HG03354 (cell line): ENCODE measurements around the gene AP3S1.
"Not testable (repeated sequence)": the region's sequence is repeated elsewhere in the genome, so short reads cannot be mapped to it uniquely, and the experiment has no call there.

Source experiments
- ATAC-seq: cut with Tn5 transposase; IDR thresholded peaks from one replicate; pipeline ENCODE4 v1.9.1; 2021; ENCODE audit warnings: mild to moderate bottlenecking; ENCODE audit not compliant: unreplicated experiment, poor library complexity, severe bottlenecking

Gene AP3S1

DNA sequence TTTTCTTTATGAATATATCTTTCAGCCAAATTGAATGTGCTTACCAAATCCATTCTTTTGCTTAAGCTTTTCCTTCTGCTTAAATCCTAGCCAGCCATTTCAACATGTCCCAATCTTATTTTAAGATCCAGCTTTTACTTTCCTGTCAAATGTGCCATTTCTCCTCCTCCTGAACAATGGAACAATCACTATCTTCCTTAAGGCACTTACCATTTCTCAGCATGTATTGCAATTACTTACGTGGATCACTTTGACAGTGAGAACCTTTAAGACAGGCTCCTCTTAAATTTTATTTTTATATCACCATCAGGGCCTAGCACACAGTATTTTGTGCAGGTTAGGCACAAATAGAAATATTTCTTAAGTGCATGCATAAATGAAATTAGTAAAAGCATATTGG is 20.9 kb upstream of the AP3S1 start:
- ATAC-seq: no peak

DNA sequence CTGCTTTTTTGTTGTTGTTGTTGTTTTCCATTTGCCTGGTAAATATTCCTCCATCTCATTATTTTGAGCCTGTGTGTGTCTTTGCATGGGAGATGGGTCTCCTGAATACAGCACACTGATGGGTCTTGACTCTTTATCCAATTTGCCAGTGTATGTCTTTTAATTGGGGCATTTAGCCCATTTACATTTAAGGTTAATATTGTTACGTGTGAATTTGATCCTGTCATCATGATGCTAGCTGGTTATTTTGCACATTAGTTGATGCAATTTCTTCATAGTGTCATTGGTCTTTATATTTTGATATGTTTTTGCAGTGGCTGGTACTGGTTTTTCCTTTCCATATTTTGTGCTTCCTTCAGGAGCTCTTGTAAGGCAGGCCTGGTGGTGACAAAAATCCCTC is 16.8 kb upstream of the AP3S1 start:
- ATAC-seq: not testable (repeated sequence)

DNA sequence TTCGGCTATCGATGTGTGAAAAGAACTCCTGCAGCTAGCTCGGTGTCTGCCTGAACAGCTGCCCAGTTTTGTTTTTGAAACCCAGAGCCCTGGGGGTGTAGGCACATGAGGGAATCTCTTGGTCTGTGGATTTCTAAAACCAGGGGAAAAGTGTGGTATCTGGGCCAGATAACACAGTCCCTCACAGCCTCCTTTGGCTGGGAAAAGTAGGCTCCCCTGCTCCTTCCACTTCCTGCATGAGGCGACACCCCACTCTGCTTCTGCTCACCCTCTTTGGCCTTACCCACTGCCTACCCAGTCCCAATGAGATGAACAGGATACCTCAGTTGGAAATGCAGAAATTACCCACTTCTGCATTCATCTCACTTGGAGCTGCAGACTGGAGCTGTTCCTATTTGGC is 15.8 kb upstream of the AP3S1 start:
- no peak for ATAC-seq

DNA sequence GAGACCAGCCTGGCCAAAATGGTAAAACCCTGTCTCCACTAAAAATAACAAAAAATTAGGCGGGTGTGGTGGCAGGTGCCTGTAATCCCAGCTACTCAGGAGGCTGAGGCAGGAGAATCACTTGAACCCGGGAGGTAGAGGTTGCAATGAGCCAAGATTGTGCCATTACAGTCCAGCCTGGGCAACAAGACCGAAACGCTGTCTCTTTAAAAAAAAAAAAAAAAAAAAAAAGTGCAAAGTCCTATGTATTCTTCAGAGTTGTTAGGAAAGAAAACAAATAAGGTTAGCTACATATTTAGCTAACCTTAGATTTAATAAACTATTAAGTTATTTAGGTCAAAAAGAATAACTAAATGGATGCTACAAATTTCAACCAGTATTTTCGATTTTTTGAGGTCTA is 11.8 kb upstream of the AP3S1 start:
- no peak for ATAC-seq

DNA sequence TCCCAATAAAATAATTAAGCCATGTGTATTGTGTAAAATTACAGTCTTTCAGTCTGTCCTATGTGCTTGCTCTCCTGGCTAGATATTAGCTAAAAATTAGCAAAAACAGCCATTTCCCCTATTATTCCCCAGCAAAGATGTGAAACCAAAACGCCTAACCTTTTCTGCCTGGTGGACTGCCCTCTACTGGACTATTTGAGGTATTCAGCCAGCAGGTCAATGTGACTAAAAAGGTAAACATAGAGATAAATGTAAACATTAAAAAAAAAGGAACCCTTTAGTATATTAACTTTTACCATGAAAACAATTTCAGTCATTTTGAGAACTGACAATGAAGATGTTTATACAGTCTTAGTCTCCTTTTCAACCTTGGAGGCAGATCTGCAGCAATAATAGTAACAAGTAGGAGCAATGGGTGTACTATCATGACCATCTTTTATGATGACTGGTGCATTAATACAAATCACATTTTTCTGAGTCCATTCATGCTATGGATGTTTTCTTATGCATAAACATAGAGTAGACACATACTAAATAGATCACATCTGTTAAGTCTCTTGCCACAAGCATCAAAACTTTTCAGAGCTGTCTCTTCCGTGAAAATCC is 10.5 kb upstream of the AP3S1 start:
- ATAC-seq: peak; percentile 90

DNA sequence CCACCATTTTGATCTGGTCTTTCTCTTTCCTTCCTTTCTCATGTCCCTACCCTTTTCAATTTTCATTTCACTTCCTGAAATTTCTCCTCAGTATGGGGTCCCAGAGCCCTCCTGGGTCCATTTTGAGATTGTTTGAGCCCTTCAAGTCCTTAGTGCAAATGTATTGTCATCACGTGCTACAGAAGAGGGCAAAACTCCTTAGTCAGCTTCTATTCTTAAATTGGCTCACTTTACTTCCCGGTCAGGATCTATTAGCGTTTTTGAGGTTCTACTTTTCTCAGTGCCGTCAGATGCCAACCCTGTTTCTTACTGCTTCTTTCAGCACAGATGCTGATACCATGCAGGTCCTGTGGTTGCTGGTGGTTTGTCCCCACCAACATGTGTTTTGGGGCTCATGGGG is 6.3 kb upstream of the AP3S1 start:
- ATAC-seq: no peak

DNA sequence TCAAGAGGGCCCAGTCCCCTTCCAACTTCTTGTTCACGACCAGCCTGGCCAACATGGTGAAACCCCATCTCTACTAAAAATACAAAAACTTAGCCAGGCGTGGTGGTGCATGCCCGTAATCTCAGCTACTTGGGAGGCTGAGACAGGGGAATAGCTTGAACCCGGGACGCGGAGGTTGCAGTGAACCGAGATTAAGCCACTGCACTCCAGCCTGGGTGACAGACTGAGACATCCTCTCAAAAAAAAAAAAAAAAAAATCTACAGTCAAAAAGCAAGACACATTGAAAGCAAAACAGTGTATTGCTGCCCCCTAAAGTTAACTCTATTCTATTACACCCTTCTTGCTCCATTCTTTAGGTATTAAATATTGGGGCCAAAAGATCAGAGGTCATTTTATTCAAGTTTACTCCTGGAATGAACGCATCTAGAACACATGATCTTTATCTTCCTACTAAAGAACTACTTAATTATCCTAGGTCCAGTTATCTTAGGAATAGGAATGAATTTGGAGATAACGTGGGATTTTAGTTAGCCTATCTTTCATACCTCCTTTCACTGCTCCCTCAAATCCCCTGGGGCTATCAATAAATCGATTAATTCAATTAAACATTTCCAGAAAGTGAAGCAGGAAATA is 2.7 kb upstream of the AP3S1 start:
- ATAC-seq: peak; percentile 18

DNA sequence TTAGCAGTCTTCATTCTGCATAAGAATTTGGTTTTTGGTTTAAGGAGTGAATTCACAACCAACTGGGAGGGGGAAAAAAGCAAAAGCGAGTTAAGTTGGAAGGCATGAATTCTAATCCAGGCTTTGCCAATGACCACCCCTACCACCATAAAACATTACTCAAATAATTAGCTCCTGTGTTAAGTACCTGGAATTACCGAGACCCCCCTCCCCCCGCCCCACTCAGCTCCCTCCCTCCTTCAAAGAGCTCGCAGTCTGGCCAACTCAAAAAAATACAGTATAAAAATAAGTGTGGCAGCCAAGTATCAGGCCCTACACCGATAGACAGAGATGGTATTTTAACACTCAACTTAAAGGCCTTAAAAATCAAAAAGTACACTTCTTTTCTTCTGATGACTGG is 862 bp upstream of the AP3S1 start:
- ATAC-seq: no peak

DNA sequence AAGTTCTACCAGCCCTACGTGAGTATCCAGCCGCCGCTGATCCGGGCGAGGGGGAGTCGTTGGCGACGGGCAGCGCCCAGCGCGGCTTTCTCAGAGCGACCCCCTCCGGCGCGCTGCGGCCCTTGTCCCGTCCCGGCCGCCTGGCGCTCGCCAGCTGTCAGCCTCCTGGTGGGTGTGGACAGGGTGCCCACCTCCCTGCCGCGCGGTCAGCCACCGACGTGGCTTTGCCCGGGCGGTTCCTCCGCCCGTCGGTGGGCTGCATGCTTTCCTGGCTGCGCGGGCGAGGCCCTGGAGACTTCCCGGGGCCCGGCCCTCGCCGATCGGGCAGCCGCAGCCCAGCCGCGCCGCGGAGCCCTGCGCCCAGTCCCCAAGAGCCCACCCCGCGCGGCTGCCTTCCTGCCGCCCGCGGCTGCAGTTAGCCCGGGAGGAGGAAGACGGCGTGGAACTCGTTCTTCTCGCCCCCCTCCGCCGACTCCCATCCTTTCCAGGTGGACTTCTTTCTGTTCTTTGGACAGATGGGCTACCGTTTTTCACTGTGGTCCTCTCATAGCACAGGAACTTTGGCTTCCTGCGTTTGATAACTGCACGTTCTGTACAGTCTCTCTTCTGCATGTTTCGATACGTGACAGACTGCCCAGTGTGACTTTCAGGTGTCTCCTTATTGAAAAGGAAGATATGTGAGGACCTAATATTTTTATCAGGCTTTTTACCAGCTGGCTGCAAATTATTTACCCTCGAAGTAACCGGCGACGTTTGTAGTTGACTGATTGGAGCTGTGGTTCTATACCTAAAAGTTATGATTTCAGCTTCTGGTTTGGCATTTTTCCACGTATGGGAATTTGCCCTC is 577 bp downstream of the AP3S1 start:
- peak; percentile 43 for ATAC-seq

DNA sequence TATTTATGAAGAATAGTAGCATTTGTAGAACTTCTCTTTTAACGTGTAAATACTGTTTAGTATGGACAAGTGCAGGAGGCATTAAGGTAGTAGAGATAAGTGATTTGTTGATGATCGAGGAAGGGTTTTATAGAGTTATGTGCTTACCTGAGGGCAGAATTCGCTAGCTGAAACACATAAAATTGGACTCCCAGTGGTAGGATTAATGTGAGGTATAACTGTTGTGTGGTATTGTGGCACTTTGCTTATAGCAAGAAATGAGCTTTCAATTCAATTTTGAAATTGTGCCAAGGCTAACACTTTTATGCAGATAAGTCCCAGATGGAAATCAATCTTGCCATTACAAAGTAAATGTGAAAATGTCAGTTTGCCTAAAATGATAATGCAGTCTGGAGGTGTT is 1.2 kb downstream of the AP3S1 start:
- ATAC-seq: no peak

DNA sequence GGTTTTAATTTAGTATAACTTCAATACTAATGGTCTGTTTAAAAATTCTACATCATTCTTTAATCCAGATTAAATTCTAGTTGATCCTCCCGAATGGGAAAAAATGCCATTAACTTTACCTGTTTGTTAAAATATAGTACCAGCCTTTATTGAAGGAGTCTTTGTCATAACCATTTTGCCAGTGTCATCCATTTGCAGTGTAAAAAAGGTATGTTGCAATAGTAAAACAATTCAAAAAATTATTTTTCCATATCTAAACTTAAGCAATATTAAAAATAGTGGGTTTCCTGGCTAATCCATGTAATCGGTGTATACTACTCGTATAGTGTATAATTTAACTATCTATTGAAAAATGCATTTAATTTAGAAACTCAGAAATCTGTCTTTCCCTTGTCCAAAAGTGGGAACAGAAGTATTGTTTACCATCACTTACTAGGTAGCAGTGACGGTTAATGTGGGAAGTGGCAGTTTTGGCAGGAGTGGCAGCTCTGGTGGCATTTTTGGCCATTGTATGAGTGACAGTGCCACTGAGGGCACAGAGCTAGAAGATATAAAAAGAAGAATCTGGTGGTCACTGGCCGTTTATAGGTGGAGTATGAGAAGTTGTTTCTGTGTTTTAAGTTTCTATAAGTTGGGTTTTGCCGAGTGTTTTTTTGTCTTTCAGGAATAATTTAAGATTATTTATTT is 1.9 kb downstream of the AP3S1 start:
- ATAC-seq: no peak

DNA sequence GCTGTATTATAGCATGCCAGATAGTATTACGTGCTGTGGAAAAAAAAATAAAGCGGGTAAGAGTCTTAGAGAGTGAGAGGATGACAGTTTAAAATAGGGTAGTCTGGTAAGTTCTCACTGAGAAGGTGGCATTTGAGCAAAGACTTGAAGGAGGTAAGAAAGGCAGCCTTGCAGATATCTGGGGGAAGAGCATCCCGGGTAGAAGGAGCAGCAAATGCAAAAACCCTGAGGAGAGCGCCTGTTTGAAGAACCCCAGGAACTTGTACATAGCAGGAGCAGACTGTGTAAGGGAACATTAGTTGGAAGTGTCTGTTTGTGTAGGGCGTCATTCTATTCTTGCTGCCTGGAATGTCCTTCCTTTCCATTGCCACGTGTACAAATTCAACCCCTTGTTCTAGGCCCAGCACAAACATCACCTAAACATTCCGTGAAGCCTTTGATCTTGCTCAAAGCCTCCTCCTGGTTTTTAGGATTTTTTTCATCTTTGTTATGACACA is 2.6 kb downstream of the AP3S1 start:
- no peak for ATAC-seq

DNA sequence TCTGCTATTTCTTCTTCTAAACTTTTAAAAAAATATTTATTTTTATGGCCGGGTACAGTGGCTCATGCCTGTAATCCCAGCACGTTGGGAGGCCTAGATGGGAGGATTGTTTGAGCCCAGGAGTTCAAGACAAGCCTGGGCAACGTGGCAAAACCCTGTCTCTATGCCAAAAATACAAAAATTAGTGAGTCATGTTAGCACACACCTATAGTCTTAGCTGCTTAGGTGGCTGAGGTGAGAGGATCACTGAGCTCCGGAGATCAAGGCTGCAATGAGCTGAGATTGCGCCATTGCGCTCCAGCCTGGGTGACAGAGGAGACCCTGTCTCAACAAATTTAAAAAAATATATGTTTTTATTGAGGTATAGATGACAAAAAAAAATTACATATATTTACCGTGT is 5.6 kb downstream of the AP3S1 start:
- ATAC-seq: no peak

DNA sequence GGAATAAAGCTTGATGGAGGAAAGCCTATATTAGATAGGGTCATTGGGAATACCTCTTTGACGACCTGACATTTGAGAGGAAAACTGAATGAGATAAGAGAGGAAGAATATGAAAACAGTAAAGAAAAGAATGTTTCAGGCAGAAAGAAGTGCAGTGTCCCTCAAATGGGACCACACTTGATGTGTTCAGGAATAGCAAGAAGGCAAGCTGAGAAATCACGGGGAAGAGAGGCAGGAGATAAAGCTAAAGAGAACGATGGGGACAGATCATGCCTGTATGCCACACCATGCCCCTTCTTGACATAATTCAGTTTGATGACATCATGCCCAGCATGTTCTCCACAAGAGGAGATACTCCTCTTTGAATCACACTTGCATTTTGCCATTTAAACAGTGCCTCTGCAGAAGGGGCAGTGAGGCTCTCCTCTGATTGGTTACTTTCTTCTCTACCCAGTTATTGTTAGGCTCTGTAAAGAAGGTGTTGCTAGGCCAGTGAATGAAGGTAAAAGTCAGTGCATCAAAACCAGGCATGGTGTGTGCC is 7.6 kb downstream of the AP3S1 start:
- no peak for ATAC-seq

DNA sequence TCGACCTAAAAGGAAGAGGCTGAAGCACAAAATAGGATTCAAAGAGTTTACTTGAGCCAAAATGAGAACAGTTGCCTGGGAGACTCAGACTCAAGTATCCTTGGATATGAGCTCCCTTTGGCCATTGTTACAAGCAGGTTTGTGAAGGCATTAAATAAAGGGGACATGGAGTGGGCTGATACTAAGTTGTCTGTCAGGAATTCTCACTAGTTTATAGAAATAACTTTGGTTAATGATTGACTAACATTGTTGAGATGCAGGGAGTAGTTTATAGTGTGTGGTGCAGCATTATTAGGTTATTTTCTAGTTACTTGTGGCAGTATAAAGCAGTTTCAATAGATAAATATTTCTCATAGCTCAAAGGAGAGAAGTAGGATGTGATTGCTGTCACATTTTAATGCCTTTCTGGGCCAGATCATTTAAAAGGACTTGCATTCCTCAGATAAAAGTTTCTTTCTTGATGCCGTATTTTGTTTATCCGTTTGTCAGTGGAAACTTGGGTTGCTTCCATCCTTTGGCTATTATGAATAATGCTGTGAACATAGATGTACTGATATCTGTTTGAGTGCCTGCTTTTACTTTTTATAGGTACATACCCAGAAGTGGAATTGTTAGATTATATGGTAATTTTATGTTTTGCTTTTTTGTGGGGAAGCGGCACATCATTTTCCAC is 9.1 kb downstream of the AP3S1 start:
- no peak for ATAC-seq

DNA sequence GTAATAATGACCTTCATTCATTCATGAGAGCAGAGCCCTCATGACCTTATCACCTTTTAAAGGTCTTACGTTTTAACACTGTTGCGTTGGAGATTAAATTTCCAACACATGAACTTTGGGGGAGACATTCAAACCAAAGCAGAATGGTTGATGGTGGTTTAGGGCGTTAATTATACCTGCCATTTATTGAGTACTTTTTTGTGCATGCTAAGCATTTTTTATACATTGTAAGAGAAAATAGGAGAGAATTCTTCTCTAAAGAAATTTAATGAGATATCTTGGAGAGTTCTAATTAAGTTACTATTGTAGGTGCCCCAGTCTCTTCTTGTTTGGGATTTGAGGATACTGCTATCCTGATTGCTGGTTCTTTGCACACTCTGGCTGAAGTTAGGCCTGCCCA is 12.4 kb downstream of the AP3S1 start:
- ATAC-seq: no peak

DNA sequence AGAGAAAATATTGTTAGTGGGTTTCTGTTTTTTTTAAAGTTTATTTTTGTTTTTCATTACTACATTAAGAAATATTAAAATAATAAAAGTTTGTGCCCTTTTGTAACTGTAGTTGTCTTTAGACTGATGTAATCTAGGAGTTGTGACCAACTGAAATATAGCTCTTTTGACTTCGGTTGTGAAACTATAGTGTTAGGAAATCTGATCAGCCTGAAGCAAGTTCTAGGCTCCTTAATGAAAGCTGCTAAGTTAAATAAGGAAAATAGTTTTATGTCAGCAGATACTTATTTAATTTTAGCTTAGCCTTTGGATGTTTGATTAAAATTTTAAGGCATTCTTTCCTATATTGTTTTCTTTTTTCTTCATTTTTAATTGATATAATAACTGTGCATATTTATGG is 14.2 kb downstream of the AP3S1 start:
- no peak for ATAC-seq

DNA sequence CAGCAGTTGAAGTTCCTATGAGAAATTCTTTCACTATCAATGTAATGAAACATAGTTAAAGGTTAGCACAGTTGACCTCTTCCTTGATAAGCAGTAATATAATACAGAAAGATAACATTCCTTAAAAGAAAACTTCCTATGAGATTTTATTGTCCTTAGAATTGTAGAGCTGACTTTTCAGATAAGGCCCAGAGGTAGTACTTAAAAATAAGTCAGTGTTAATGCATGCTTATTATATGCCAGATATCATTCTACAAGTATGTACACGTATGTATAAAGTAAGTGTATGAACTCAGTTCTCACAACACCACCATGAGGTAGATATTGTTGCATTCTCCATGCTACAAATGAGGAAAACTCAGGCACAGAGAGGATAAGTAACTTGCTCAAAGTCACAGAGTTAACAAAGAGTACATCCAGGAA is 15.3 kb downstream of the AP3S1 start:
- no peak for ATAC-seq

DNA sequence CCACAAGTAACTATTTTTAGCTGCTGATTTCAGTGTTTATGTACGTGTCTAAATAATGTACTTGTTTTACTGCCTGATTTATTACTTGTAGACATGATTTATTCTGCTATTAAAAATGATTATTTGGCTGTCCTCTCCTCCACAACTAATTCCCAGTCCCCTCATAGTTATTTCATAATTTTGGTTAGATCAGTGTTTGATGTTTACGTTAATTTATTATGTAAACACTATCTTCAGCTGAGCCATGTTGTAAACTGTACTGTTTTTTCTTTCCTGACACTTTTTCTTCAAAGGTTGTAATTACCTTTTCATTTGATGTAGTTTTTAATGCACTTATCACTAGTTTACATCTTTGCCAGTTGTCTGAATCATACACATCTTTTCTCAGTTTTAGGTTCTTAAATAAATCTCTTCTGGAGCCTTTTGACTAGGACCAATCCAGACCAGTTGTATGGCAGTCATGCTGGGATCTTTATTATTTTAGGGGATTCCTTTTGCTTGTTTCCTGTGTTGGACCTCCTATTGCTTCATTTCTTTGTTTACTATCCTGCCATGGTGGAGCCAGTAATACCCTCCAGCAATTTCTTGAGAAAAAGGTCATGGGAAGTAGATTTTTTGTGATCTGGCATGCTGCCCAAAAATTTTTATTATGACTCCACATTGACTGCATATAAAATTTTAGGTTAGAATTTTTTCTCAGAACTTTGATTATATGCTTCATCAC is 16.1 kb downstream of the AP3S1 start:
- no peak for ATAC-seq
